GM19372 (cell line): ENCODE results near the gene RMRP.
"Not testable (repeated sequence)": the region's sequence is repeated elsewhere in the genome, so short reads cannot be mapped to it uniquely, and the experiment has no call there.

Experiments
- ATAC-seq: cut with Tn5 transposase; IDR thresholded peaks from one replicate; pipeline ENCODE4 v1.9.1; 2021; ENCODE audit warnings: mild to moderate bottlenecking, low read depth, moderate library complexity; ENCODE audit not compliant: unreplicated experiment

The RMRP gene

GRCh38 chr9:35616681-35617459 lies 40.9 kb downstream of the RMRP start:
- no peak for ATAC-seq

GRCh38 chr9:35615981-35616680 lies 41.7 kb downstream of the RMRP start:
- no peak for ATAC-seq

- no peak for ATAC-seq
These were observed 45.0 kb downstream of the RMRP start for GRCh38 chr9:35612843-35613242.

GRCh38 chr9:35612066-35612465 lies 45.8 kb downstream of the RMRP start:
- not testable (repeated sequence) for ATAC-seq

GRCh38 chr9:35611230-35611797 lies 46.5 kb downstream of the RMRP start:
- no peak for ATAC-seq

GRCh38 chr9:35609820-35610163 lies 48.0 kb downstream of the RMRP start:
- no peak for ATAC-seq

GRCh38 chr9:35609001-35609819 lies 48.6 kb downstream of the RMRP start:
- no peak for ATAC-seq

- ATAC-seq: no peak
These were observed 49.6 kb downstream of the RMRP start for GRCh38 chr9:35608221-35608620.
